HL-60 (cell line): ENCODE measurements around the gene ZNF512B.

ENCODE experiments used
- GABPA ChIP-seq: IDR thresholded peaks from 2 replicates; pipeline ENCODE4 v1.6.1; 2012; ENCODE audit warnings: low read depth
- POLR2AphosphoS5 ChIP-seq: IDR thresholded peaks from 2 replicates; pipeline ENCODE4 v1.6.1; 2012; ENCODE audit warnings: low read depth
- TF ChIP-seq, protein P1 (sequence below): IDR thresholded peaks from one replicate; pipeline ENCODE4 v1.5.1; 2011; ENCODE audit warnings: low read length, control low read depth, inconsistent platforms; ENCODE audit not compliant: insufficient read depth
- TF ChIP-seq, protein P2 (sequence below): IDR thresholded peaks from 2 replicates; pipeline ENCODE4 v1.6.1; 2012; ENCODE audit warnings: low read depth; ENCODE audit not compliant: insufficient replicate concordance

DNA sequence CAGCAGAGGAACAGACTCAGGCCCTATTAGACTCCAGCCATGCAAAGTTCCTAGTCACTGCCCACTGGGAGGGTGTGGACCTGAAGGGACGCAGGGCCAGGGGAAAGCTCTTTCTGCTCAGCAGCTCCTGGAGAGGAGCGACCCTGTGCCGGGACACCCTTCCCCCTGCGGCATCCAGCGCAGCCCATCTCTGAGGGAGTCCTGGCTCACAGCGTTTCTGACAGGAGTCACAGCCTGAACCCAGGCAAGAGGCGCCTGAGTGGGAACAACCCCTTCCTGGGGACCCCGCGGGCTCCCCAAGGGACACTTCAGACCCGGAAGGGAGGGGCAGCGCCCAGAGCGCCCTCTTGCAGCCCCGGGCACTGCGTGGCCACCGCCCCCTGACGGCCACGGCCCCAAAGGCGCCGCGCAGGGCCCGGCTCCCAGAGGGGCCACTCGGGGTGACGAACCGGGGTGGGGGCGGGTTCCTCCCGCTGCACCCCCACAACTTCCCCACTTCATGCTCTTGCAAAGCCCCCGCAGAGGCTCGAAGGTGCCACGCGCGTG lies 14.4 kb downstream of the ZNF512B start:
- TF ChIP-seq, protein P1, sequence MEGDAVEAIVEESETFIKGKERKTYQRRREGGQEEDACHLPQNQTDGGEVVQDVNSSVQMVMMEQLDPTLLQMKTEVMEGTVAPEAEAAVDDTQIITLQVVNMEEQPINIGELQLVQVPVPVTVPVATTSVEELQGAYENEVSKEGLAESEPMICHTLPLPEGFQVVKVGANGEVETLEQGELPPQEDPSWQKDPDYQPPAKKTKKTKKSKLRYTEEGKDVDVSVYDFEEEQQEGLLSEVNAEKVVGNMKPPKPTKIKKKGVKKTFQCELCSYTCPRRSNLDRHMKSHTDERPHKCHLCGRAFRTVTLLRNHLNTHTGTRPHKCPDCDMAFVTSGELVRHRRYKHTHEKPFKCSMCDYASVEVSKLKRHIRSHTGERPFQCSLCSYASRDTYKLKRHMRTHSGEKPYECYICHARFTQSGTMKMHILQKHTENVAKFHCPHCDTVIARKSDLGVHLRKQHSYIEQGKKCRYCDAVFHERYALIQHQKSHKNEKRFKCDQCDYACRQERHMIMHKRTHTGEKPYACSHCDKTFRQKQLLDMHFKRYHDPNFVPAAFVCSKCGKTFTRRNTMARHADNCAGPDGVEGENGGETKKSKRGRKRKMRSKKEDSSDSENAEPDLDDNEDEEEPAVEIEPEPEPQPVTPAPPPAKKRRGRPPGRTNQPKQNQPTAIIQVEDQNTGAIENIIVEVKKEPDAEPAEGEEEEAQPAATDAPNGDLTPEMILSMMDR, result no peak
- TF ChIP-seq POLR2AphosphoS5 (no peak), GABPA (no peak)
- TF ChIP-seq, protein P2, sequence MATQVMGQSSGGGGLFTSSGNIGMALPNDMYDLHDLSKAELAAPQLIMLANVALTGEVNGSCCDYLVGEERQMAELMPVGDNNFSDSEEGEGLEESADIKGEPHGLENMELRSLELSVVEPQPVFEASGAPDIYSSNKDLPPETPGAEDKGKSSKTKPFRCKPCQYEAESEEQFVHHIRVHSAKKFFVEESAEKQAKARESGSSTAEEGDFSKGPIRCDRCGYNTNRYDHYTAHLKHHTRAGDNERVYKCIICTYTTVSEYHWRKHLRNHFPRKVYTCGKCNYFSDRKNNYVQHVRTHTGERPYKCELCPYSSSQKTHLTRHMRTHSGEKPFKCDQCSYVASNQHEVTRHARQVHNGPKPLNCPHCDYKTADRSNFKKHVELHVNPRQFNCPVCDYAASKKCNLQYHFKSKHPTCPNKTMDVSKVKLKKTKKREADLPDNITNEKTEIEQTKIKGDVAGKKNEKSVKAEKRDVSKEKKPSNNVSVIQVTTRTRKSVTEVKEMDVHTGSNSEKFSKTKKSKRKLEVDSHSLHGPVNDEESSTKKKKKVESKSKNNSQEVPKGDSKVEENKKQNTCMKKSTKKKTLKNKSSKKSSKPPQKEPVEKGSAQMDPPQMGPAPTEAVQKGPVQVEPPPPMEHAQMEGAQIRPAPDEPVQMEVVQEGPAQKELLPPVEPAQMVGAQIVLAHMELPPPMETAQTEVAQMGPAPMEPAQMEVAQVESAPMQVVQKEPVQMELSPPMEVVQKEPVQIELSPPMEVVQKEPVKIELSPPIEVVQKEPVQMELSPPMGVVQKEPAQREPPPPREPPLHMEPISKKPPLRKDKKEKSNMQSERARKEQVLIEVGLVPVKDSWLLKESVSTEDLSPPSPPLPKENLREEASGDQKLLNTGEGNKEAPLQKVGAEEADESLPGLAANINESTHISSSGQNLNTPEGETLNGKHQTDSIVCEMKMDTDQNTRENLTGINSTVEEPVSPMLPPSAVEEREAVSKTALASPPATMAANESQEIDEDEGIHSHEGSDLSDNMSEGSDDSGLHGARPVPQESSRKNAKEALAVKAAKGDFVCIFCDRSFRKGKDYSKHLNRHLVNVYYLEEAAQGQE, result no peak
